ENCODE measurements around the gene PRTG.
"Not testable (repeated sequence)": the region's sequence is repeated elsewhere in the genome, so short reads cannot be mapped to it uniquely, and the experiment has no call there.

PRTG gene

DNA sequence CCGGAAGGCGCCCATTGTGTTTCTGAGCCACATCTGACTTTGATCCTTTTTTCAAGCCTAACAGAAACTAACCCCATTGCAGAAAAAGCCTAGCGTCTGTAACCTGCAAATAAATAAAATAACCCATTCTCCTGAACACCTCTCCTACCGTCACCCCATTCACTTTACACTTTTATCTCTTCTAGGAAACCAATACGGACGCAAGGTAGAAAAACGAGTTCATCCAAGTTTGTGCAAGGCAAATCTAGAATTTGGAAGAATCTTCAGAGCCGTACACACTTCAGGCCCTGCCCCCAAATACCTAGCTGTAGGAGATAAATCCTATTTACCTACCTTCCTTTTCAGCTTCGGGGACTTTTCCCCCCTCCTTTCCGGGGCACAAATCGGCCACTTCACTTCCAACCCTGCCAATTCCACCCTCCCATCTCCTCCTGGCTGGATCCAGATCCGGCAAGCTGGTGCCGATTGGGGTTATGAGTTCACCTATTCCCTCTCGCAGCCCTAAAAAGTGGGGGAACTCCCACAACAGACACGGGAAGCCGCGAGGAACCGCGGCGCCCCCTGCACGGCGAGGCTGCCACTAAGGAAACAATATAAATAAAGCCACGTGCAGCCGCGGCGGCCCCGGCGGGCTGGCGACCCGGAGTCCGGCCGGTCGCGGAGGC lies 987 bp downstream of the PRTG start:
- DNase-seq = no peak

DNA sequence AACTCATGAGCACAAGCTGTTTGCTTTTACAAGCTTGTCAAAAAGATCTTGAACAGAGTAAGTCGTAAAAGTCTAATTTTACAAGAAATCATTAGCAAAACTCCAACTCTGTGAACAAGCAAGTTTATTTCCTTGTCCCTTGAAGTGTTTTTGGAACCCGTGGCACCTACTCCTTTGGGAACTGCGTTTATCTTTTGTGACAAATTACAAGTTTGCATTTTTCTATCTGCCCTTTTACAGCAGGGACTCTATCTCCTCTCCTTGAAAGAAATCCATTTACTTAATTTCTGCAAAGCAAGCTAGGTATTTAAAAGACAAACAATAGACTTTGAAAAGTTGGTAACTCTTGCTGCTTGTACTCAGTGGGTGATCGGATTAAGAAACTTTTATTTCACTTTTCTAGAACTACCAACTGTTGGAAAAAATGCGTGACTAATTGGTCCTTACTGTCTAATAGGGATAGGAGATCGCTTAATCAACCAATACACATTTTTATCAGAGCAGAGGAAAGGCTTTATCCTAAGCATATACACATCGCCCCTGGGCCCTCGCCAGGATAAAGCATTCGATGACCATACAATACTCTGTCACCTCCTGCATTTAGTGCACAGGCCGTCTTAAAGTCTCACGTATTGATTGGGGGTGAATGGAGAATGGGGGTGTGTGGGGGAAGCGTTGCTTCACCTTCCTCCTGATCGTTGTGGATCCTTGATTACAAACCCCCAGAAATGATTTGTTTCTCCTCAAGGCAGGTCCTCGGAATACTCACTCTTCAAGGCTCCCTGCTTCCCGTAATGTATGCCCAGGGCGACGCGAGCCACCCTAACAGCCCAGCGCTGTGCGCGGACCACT lies 1.7 kb downstream of the PRTG start:
- no peak for DNase-seq

DNA sequence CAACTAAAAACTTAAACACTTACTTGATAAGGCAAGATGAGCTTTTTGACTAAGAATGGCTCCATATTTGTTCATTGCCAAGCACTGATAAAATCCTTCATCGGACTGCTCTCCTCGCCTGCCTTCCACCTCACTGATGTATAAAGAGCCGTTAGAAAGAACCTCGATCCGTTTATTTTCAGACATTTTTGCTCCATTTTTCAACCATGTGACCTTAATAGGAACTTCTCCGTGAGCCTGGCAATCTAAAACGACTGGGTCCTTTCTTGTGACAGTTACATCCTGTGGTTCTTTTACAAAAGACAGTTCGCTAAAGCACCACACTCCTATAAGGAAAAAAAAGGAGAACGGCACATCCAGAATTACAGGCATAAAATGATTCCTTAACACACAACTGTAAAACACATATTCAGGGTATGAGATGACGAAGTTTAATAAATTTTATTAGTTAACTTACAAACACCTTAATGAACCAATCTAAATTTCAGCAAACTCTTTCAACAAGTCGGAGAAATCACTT lies 2.5 kb downstream of the PRTG start:
- DNase-seq = no peak

DNA sequence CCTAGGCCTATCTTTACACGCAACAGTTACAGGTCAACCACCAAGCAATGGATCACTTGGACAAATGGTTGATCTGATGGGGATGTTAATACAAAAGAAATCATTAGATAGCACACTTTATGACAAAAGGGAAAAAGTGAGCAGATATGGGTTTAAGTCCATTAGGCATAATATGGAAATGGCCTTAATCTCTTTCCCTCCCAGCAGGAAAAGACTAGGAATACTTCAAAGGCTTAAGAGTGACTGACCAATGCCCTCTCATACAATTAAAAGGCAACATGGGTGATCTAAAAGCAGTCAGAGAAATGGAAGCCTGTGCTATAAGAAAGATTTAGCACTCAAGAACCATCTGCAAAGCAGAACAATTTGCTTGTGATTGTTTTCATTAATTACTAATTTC lies 3.3 kb downstream of the PRTG start:
- no peak for DNase-seq

DNA sequence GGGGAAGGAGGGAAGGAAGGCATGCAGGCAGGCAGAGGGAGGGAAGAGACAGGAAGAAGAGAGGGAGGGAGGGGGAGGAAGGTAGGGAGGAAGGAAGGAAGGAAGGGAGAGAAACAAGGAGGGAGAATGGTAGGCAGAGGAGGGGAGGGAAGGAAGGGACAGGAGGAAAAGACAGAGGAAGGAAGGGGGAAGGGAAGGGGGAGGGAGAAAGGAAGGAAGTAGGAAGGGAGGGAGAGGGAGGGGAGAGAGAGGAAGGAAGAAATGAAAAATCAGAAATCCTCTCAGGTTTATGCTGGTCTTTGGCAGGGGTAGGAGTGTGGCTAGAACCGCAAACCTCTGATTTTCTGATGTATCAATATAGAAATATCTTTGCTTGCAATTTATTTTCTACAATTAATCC lies 4.2 kb downstream of the PRTG start:
- no peak for DNase-seq

DNA sequence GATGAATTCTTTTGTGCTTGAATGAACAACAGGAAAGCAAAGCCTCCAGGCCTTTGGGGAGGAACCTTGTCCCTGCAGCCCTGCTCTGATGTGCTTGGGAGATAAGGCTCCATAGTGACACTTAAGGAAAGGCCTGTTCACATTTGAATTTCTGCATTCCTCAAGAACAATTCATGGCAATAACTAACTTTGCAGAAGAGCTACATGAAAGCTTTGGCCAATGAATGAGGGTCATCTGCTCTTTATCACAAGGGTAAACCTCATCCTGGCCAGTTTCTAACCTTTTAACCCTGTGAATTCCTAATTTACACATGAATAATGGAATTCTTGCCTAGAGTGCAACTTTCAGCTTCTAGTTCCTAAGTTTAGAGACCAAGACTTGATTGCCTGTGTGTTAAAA lies 5.6 kb downstream of the PRTG start:
- DNase-seq = no peak

DNA sequence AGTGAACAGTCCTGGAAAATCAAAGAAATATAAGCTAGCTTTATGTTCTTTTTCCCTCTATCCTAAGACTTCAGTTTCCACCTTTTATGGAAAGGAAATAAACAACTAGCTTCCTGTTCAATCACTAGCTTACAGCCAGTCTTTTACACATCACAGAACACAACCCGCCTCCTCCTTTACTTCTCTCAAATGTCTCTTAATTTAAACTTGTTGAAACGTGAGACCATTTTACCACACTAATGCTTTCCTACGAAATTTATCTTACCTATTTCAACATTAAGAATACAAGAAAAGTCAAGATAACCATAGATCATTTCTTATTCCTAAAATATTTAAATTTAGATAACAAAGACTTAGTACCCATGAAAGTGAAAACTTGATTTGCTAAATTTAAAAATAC lies 6.2 kb downstream of the PRTG start:
- no peak for DNase-seq

DNA sequence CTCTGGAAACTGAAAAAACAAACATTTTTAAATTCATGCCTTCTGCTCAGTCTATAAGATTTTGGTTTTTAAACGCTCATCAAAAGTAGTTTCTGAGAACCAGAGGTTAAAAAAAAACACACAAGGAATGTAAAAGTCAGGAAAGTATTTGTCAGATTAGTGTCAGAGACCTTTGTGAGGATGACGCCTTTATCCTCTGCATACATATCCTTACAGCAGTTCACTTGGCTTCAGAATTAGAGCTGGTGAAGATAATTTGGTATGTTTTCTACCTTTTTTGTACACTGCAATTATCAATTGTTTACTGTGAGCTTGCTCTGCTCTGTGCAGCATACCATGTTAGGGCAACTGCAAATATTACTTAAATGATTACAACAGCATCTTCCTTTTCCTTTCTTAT lies 8.3 kb downstream of the PRTG start:
- DNase-seq = no peak

DNA sequence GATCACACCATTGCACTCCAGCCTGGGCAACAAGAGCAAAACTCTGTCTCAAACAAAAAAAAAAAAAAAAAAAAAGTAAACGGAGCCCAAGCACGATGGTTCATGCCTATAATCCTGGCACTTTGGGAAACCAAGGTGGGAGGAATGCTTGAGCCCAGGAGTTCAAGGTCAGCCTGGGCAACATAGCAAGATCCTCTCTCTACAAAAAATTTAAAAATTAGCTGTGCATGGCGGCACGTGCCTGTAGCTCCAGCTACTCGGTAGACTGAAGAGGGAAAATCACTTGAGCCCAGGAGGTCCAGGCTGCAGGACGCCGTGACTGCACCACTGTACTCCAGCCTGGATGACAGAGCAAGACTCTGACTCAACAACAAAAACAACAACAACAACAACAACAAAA lies 9.5 kb downstream of the PRTG start:
- not testable (repeated sequence) for DNase-seq

DNA sequence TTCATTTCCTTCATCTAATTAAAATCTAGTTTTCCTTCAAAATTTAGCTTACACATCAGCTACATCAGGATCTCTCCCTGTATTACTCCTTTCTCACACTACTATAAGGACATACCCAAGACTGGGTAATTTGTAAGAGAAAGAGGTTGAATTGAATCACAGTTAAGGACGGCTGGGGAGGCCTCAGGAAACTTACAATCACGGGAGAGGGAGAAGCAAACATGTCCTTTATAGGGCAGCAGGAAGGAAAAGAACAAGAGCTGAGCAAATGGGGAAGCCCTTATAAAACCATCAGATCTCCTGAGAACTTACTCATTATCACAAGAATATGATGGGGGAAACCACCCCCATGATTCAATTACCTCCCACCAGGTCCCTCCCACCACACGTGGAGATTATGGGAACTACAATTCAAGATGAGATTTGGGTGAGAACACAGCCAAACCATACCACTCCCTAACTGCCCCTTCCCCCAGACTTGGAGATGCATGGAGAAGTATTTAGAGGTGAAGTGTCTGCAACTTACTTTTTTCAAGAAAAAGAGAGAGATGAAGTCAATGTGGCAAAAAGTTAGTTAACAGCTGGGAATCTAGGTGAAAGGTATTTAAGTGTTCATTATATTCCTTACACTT lies 21.3 kb downstream of the PRTG start:
- no peak for DNase-seq

DNA sequence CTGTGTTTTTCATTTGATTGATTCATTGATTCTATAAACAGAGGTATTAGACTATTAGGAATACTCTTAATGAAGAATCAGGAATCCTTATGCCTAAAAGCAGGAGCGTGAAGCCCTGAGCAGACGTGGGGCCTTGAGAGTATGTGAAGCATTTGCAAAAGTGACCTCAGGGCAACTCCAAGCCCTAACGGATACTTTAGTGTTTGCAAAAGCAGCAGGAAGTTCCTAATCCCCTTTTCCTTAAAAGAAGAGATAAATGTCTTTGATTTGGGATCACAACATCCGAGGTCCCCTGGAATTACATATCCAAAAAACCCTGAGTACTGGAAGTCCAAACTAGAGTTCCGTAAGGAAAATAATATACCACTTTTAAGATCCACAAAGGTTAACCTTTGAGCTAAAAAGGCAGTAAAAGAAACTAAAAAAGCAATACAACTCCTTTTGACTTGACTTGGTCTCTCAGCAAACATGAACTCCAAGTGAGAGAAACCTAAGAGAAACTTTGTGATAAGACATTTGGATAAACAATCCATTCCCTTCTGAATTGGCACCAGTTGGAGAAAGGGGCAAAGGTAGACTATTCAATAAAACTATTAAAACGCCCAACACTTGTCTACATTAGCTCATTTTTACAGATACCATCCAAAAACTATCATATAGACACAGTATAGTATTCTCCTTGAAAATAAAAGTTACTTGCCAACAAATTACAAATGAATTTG lies 27.4 kb downstream of the PRTG start:
- DNase-seq = no peak

DNA sequence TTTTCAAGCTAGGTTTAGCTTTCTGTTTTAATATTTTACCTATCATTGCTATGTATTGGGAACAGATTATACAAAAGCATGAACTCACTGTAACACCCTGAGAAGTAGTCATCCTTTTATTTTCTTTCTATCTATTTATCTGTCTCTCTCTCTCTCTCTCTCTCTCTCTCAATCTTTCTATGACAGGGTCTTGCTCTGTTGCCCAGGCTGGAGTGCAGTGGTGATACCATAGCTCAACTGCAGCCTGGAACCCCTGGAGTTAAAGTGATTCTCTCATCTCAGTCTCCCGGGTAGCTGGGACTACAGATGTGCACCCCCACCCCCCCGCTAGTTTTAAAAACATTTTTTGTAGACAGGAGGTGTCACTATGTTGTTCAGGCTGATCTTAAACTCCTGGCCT lies 28.9 kb downstream of the PRTG start:
- no peak for DNase-seq

DNA sequence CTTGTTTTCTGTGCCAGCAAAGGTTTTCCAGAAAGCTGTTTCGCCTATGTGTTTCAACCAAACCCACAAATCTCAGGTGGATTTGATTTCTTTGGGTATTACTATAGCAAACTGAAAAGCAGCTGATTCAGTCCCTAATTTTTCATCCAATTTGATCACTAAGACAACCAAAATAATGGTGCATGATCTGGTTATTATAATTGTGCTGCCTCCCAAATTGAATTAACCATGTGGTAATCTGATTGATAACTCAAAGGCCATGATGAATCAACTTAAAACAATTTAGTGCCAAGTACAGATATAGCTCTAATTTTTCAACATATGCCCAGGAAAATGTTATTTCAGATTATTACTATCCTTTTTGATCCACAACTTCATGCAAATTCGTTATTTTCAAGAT lies 30.6 kb downstream of the PRTG start:
- no peak for DNase-seq

DNA sequence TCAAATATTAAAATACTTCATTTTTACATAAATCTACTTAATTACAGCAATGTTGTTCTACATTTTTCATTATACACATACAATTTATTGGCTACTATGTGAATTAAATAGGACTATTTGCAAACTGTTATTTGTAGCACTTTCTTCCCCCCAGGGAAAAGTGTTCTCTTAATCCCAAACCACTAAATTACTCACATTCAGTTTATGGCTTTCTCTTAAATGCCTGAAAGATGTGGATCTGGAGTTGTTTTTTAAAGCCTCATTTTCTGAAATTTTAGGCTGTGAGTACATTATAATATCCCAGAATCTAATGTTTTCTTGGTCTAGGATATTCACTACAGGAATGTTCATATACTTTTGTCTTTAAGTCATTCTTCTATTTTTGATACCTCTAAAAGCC lies 32.7 kb downstream of the PRTG start:
- DNase-seq = no peak

DNA sequence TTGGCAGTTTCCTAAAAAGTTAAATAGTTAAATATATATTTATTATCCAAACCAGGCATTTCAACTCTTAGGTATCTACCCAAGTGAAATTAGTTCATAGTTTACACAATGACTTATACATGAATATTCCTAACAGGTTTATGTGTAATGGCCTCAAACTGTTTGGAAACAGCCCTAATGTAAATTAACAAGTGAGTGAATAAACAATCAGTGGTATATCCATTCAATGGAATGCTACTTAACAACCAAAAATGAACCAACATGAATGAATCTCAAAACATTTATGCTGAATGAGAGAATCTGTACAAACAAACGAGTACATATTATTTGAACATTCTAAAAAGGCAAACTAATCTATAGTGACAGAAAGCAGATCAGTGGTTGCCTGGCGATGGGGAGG lies 33.5 kb downstream of the PRTG start:
- DNase-seq = no peak

DNA sequence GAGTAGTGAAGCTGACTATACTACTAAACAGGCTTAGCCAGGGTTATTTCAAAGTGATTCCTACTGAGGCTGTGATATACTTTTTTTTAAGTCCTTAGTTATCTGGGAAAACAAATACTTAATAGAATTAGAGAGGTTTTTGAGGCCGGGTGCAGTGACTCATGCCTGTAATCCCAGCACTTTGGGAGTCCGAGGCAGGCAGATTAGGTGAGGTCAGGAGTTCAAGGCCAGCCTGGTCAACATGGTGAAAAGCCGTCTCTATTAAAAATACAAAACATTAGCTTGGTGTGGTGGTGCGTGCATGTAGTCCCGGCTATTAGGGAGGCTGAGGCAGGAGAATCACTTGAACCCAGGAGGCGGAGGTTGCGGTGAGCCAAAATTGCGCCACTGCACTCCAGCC lies 34.2 kb downstream of the PRTG start:
- no peak for DNase-seq

DNA sequence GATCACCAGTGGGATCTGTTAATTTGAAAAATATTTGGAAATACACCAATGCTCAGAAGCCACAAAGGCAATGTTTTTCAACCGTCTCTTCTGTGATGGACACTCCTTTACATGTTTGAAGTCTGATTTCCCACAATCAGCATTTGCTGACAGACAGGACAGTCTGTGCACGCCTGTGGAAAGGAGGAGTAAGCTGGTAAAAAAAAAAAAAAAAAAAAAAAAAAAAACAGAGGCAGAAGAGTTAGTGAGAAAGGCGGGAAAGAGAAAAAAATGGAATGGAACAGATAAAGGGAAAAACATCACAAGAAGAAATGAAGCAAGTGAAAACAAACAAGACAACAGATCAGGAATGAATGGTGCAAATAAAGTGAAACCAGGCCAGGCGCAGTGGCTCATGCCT lies 35.0 kb downstream of the PRTG start:
- no peak for DNase-seq

DNA sequence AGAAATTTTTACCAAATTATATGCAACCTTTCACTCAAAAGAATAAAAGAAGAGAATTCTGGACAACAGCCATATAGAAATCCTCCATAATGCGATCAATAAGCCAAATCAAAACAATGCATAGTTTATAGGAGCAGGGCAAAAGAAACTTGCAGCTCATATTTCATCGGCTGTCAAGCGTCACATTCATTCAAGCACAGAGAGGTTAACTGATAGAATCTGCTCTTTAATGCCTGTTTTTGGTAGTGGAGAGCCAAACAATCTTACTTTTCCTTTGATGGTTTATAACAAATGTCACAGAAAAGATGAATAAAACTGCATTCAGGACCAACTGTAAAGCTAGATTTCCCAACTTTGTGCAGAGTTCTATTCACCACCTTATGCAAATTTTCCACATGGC lies 35.4 kb downstream of the PRTG start:
- DNase-seq = no peak

DNA sequence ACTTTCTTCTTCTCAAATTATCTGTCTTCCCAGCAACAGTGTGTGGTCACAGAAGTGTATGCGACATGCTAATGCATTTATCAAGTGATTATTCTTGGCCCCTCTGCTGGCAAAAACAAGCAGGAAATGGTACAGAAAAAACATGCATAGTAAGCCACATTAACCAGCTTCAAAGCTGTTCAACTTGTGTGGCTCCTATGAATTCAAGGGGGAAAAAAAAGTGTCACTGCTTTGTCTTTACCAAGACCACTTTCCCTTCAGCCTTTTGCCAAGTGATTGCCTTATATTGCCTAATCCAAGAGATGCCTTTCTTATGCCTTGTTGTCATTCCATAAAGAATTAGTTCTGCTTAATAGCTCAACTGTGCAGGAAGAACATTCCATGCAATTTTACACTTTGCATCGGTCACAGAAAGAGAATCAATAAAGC lies 39.1 kb downstream of the PRTG start:
- no peak for DNase-seq

DNA sequence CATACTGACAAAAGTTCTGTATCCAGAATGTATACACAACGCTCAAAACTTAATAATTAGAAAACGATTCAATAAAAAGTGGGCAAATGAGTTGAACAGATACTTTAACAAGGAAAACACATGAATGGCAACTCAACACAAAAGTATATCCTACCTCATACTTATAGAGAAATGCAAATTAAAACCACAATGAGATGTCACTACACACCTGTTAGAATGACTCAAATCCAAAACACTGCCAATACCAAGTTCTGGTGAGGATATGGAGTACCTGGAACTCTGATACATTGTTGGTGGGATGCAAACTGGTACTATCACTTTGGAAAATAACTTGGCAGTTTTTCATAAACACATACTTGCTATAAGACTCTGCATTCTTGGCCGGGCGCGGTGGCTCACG lies 42.1 kb downstream of the PRTG start:
- DNase-seq = no peak

DNA sequence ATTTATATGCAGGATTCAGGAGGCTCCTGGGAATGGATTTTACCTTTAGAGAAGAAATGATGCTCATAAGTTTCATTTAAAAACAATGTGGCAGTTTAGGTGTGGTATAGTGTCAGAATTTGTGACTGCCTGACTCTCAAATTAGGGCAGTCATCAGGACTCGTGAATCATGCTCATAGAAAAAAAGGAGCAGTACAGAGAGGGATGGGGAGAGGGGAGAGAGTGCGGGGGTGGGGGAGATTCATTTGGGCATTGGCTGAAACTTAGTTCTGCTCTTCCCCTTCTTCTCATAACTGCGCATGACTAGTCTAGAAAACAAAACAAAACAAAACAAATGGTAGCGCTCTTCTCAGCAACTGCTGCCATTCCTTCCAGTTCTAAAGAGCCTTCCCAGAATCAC lies 44.3 kb downstream of the PRTG start:
- no peak for DNase-seq

DNA sequence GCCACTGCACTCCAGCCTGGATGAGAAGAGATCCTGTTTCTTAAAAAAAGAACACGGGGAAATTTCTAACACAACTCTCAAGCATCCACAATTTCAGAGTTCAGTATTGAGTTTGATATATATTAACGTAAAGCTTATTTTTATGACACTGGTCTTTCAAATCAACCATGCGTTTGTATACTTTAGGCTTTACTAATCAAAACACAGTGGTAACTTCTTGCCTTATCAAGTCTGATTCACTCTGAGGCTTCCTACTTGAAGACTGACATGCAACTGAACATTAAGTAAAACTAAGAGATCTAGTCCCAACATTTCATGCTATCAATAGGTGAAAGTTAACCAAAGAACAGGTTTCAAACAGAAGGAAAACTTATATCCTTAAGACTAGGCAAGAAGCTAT lies 46.7 kb downstream of the PRTG start:
- DNase-seq = no peak

DNA sequence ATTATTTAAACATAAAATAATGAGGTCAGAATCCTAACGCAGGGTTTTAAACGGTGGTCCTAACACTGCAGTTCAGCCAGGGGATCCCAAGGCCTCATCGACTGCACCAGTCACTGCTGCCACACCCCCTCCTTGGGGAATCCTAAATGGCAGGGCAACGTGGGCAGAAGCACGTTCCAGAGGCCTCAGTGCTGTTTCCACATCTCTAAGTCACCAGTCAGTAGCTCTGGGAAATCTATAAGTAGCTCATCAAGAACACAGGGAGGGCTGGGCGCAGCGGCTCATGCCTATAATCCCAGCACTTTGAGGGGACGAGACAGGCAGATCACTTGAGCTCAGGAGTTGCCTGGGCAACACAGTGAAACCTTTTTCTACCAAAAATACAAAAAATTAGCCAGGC lies 47.5 kb downstream of the PRTG start:
- no peak for DNase-seq

All from Kasumi-1 (cell line).